NCI-H748 (cell line): ENCODE results near the gene MRGPRE.

Source experiments
- DNase-seq: peaks from one replicate; lab custom pipeline; 2025; ENCODE audit not compliant: unreplicated experiment; lab: John Stamatoyannopoulos, UW

MRGPRE gene

GRCh38 chr11:3197878-3198528 is 34.2 kb downstream of the MRGPRE start:
- DNase-seq: no peak

GRCh38 chr11:3197044-3197695 is 35.0 kb downstream of the MRGPRE start:
- no peak for DNase-seq

- no peak for DNase-seq
Measured at GRCh38 chr11:3196161-3197043, 35.8 kb downstream of the MRGPRE start.

GRCh38 chr11:3195251-3196160 is 36.7 kb downstream of the MRGPRE start:
- DNase-seq: no peak

- no peak for DNase-seq
Measured at GRCh38 chr11:3194016-3194816, 38.0 kb downstream of the MRGPRE start.

- no peak for DNase-seq
Measured at GRCh38 chr11:3193373-3194015, 38.7 kb downstream of the MRGPRE start.

GRCh38 chr11:3192511-3193372 is 39.5 kb downstream of the MRGPRE start:
- DNase-seq: no peak

GRCh38 chr11:3191586-3192324 is 40.5 kb downstream of the MRGPRE start:
- DNase-seq: no peak

GRCh38 chr11:3190600-3190999 is 41.6 kb downstream of the MRGPRE start:
- DNase-seq: no peak

GRCh38 chr11:3189886-3190583 is 42.2 kb downstream of the MRGPRE start:
- no peak for DNase-seq

- DNase-seq: no peak
Measured at GRCh38 chr11:3189196-3189843, 42.9 kb downstream of the MRGPRE start.

- DNase-seq: no peak
Measured at GRCh38 chr11:3188496-3189195, 43.6 kb downstream of the MRGPRE start.

GRCh38 chr11:3186166-3186953 is 45.9 kb downstream of the MRGPRE start:
- DNase-seq: no peak

GRCh38 chr11:3184732-3185347 is 47.4 kb downstream of the MRGPRE start:
- no peak for DNase-seq

GRCh38 chr11:3183523-3183922 is 48.7 kb downstream of the MRGPRE start:
- no peak for DNase-seq
